ENCODE results near the gene DLG2. TPM values are rescaled to one million over a fixed set of nuclear protein-coding genes. Genes with fewer than 3 reads are reported as not detected.

DLG2 gene
- total and polyA plus RNA-seq, 2 of the 8 experiments (the other 6 are each of a cell fraction or from before 2014, with no cell fraction given): 1.7 to 14.3 TPM

DNA sequence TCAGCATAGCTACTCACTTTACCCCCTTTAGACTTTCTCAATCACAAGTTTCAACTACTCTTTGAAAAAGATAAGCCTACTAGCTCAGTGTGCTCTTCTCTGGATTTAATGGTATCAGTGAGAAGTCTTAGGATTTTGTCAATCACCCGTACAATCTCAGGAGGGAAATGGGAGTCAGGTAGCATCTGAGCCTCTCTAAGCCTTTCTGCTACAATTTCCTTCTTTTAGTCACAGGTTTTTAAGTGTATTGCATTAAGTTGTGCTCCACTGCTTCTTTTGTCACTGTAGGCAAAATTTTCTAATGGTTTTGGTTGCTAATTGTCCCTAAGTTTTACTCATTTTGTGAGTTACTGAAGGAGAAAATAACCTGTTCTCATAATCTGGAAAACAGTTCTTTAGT lies 1582.4 kb downstream of the DLG2 start:
- CTCF ChIA-PET (ENCODE audit: partially characterized antibody): no interaction called here
- H4K20me1 ChIP-seq (replicated peaks in 1 of 2; ENCODE audit: control insufficient read depth in 1 of 2, insufficient read depth in 2 of 2, low read length in 2 of 2): no peaks in the 10 kb centered on the region
- H3K14ac ChIP-seq (ENCODE audit: insufficient read length): no peak overlapping the region
- H3K27ac ChIP-seq (ENCODE audit: low read depth, low read length): no peak overlapping the region
- no peak overlapping the region for H4K91ac ChIP-seq (replicated peaks; ENCODE audit: insufficient read length, low read length)
- no peak overlapping the region for H3K4me3 ChIP-seq (ENCODE audit: extremely low read depth in 1 of 4, insufficient read depth in 2 of 4, low read depth in 3 of 4, low read length in 4 of 4)
- FAIRE-seq (no peak), DNase-seq (ENCODE audit: low read depth in 1 of 2, low spot score in 2 of 2) (no peak)
- no peak overlapping the region for H2AFZ ChIP-seq (ENCODE audit: low read length)
- H2BK5ac ChIP-seq (ENCODE audit: low read depth, low read length): no peak overlapping the region
- H3K23me2 ChIP-seq (ENCODE audit: low read depth, low read length): no peaks in the 10 kb centered on the region
- H3K4me1 ChIP-seq (replicated peaks in 1 of 4; ENCODE audit: control insufficient read depth in 3 of 4, insufficient read depth in 4 of 4, low read length in 3 of 4): no peaks in the 10 kb centered on the region
- no peak overlapping the region for H2AK5ac ChIP-seq (ENCODE audit: low read depth, low read length)
- TF ChIP-seq JUND (IDR thresholded peaks at IDR 0.05; ENCODE audit: low read length): no peak
- TF ChIP-seq SP4 (IDR thresholded peaks at IDR 0.05; ENCODE audit: low read length): no peak
- TF ChIP-seq EGR1 (IDR thresholded peaks at IDR 0.05; ENCODE audit: borderline replicate concordance, low read depth, low read length): no peak
- no peak for TF ChIP-seq MAFK (IDR thresholded peaks at IDR 0.05; ENCODE audit: low read depth, low read length)
- TF ChIP-seq BCL11A (IDR thresholded peaks at IDR 0.05; ENCODE audit: low read depth in 2 of 2, low read length in 2 of 2): no peak
- no peak for TF ChIP-seq CREB1 (IDR thresholded peaks at IDR 0.05)
- TF ChIP-seq GABPA (IDR thresholded peaks at IDR 0.05; ENCODE audit: borderline replicate concordance, insufficient read depth, low read length): no peak
- no peak for TF ChIP-seq RXRA (IDR thresholded peaks at IDR 0.05; ENCODE audit: insufficient read depth, low read depth, low read length)
- no peak for TF ChIP-seq POLR2AphosphoS5 (IDR thresholded peaks at IDR 0.05; ENCODE audit: low read depth, low read length)
- H2BK20ac ChIP-seq (ENCODE audit: low read length): no peak overlapping the region
- whole genome bisulfite sequencing, 2 experiments (ENCODE audit: extremely low coverage in 1 of 2, insufficient coverage in 1 of 2, insufficient read length in 1 of 2, insufficient replicate concordance in 2 of 2, low coverage in 1 of 2, low lambda C conversion rate in 2 of 2, missing lambda C conversion rate in 1 of 2): 81% methylated on average over 1 of the region's 1 CpG; no CpG with 5 or more reads in 1 of the 2 experiments
- POLR2A ChIA-PET (ENCODE audit: partially characterized antibody): no interaction called here
- H2BK12ac ChIP-seq (ENCODE audit: low read depth, low read length): no peak overlapping the region
- no peaks in the 10 kb centered on the region for H3K36me3 ChIP-seq (ENCODE audit: control insufficient read depth in 2 of 4, insufficient read depth in 4 of 4, low read length in 3 of 4)
- no peak overlapping the region for H2BK120ac ChIP-seq (replicated peaks; ENCODE audit: low read depth, low read length)
- H3K9ac ChIP-seq (replicated peaks in 1 of 4; ENCODE audit: extremely low read depth in 1 of 4, low read depth in 3 of 4, low read length in 3 of 4): no peak overlapping the region
- no peak overlapping the region for H3K4me2 ChIP-seq (ENCODE audit: insufficient read depth in 1 of 2, low read depth in 2 of 2, low read length in 2 of 2)
- no peak overlapping the region for H3K4ac ChIP-seq (replicated peaks; ENCODE audit: insufficient read length, low read depth, low read length)
- no peak overlapping the region for H2BK15ac ChIP-seq (ENCODE audit: low read length)
- H3K27me3 ChIP-seq (replicated peaks in 1 of 4; ENCODE audit: control insufficient read depth in 3 of 4, extremely low read depth in 1 of 4, insufficient read depth in 3 of 4, low read length in 3 of 4): no peaks in the 10 kb centered on the region
- H3K79me2 ChIP-seq (ENCODE audit: control insufficient read depth in 1 of 2, insufficient read depth in 2 of 2, low read length in 2 of 2): no peaks in the 10 kb centered on the region
- H3K18ac ChIP-seq (ENCODE audit: extremely low read depth, low read length): no peak overlapping the region
- H3K9me3 ChIP-seq (ENCODE audit: insufficient read depth in 2 of 2, low read depth in 1 of 2, low read length in 1 of 2): no peaks in the 10 kb centered on the region
- H3K23ac ChIP-seq (ENCODE audit: insufficient read length): no peak overlapping the region
- no peak overlapping the region for H3K56ac ChIP-seq (replicated peaks; ENCODE audit: insufficient read length, low read depth, low read length)
- H3K79me1 ChIP-seq (ENCODE audit: low read depth, low read length): no peaks in the 10 kb centered on the region
- H4K5ac ChIP-seq (ENCODE audit: insufficient read length, low read depth, low read length): no peak overlapping the region
- no peak overlapping the region for H4K8ac ChIP-seq (ENCODE audit: extremely low read depth, insufficient read depth, low read length)
